AG04449 (cell line): ENCODE data around the gene PCNA.
A peak's percentile ranks its signal among the peaks of the same experiment; 100 is the strongest.

Source experiments
- CTCF ChIA-PET: fragments of 350-600 bp; formaldehyde crosslinking; extraction: SDS; loops from one replicate; lab custom pipeline; 2021; ENCODE audit warnings: antibody characterized with exemption; lab: Yijun Ruan, JAX
- POLR2A ChIA-PET: fragments of 400-600, 350-600 bp; formaldehyde crosslinking; extraction: SDS; loops from one replicate; lab custom pipeline; 2020; ENCODE audit warnings: antibody characterized with exemption, inconsistent platforms; lab: Yijun Ruan, JAX
- DNase-seq: peaks from one replicate; pipeline ENCODE4 v3.0.0-alpha.2; 2010; ENCODE audit warnings: low read depth, low spot score
- H3K4me3 ChIP-seq: 2 replicates; pipeline ENCODE4 v1.5.1; 2011; ENCODE audit warnings: low read depth, mild to moderate bottlenecking, control low read depth, low read length
- TF ChIP-seq, protein P1 (sequence below): IDR thresholded peaks from one replicate; pipeline ENCODE4 v1.5.1; 2011; ENCODE audit warnings: mild to moderate bottlenecking, moderate library complexity, low read length, control low read depth, inconsistent platforms; ENCODE audit not compliant: insufficient read depth; ENCODE audit errors: missing control alignments

Gene PCNA

DNA sequence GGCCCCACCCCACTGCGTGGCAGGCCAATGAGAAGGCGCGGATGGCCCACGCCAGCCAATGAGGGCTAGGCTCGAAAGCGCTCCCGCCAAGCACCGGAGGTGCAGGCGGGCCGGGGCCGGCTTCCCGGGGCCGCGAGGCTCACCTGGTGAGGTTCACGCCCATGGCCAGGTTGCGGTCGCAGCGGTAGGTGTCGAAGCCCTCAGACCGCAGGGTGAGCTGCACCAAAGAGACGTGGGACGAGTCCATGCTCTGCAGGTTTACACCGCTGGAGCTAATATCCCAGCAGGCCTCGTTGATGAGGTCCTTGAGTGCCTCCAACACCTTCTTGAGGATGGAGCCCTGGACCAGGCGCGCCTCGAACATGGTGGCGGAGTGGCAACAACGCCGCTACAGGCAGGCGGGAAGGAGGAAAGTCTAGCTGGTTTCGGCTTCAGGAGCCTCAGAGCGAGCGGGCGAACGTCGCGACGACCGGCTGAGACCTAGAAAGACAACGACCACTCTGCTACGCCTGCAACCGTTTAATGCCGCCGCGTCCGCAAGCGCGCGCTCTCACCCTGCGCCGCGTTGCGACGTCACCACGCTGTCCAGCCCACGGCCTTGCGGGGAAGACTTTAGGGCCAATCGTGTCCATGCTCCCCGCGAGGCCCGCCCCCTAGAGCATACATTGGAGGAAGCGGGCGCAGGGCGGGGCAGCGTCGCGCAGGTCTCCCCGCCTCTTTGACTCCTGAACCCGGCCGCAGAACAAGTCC, at the start of gene PCNA:
TSS of gene PCNA (minus strand) at position 524 of the 750 bp plus-strand sequence. CDS start at position 364, 160 bp downstream.
- TF ChIP-seq, protein P1, sequence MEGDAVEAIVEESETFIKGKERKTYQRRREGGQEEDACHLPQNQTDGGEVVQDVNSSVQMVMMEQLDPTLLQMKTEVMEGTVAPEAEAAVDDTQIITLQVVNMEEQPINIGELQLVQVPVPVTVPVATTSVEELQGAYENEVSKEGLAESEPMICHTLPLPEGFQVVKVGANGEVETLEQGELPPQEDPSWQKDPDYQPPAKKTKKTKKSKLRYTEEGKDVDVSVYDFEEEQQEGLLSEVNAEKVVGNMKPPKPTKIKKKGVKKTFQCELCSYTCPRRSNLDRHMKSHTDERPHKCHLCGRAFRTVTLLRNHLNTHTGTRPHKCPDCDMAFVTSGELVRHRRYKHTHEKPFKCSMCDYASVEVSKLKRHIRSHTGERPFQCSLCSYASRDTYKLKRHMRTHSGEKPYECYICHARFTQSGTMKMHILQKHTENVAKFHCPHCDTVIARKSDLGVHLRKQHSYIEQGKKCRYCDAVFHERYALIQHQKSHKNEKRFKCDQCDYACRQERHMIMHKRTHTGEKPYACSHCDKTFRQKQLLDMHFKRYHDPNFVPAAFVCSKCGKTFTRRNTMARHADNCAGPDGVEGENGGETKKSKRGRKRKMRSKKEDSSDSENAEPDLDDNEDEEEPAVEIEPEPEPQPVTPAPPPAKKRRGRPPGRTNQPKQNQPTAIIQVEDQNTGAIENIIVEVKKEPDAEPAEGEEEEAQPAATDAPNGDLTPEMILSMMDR, result no peak
- peak; percentile 71 for DNase-seq
- peak within 1 kb of the TSS; percentile 95 for H3K4me3 ChIP-seq
- ChIA-PET POLR2A (interaction anchor here (1.0 to 1.2 kb wide), 3 partner anchors 9 to 49 kb away, joined by 3 read pairs; no protein-coding TSS in a partner anchor), CTCF (interaction anchor here (1.0 to 3.3 kb wide), 5 partner anchors 9 to 74 kb away, joined by 4 to 30 read pairs (median 5); no protein-coding TSS in a partner anchor)

DNA sequence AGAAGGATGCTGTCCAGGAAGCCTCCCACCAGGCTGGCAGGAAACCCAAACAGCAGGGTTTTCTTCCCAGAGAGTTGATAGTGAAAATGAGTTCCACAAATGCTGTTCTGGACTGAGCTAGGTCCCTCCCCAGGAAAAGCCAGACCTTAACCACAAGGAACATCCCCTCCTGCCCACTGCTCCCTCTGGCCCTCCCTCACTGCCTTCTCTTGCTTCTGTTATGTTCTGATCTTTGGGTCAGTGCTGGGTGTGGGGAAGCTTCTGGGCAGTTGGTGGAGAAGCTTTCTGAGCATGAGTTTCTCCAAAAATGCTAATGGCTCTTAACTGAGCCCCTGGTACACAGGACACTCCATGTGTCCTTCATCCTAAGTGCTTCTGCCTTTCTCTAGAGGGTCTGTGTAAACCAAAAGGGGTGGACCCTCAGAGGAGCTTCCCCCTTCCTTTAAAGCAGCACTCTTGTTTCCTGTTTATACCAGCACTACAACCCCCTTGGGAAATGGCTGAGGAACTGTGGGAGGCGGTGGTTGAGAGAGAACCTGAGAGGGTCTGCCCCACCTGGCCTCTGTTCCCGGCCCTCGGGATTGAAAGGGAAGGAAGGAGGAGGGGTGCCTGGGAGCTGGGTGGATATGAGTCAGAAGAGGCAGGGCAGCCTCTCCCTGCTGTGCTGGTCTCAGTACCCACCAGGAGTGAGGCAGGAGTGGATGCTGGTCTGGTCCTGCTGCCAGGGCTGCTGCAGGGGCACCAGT, 49.1 kb upstream of the PCNA start:
- H3K4me3 ChIP-seq, result no peak overlapping the region
- ChIA-PET POLR2A (interaction anchor here (1.4 kb wide), 1 partner anchor 49 kb away, joined by 3 read pairs; the partner anchor contains the start of gene PCNA), CTCF (interaction anchor here (0.7 to 2.7 kb wide), 10 partner anchors 12 to 54 kb away, joined by 3 to 15 read pairs (median 4); partner anchors contain the start of genes CDS2 and PCNA)
- TF ChIP-seq, protein P1, result no peak
- no peak for DNase-seq

DNA sequence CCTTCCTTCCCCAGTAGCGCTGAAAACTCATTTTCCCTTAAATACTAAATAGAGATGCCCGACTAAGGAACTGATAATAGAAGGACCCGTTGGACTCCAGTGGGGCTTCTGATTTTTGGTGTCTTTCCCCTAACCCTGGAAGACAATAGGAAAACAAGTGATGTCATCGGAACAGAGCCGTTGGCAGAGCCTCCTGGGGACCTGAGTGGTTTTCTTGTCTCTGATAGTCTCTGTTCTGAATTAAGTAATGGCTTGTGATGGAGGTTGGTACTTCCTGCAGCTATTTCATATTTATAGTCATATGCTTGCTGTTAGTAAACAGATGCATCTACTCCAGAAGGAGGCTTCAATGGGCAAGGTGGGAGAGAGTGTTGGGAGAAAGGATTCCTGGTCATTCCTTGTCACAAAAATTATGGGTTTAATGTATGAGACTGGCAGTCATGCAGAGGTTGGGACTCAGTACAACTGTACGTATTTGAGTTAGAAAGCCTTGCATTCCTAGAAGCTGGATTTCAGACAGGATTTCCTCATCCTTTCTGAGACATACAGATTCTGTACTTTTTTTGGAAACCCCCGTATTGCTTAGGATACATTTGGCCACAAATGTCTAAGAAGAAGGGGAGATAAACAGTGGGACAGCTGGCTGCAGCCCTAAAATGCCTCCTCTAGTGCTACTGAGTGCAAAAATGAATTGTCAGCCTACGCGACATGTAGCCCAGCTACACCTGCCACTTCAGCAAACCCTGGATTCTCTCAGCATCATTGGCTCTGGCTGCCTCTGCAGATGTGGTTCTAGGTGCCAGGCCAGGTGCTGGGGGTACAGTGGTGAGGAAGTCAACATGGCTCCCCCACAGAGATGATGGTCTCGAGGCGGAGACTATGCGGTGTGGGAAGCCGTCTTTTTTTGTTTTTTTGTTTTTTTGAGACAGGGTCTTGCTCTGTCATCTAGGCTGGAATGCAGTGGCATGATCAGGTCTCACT, 45.2 kb upstream of the PCNA start:
- H3K4me3 ChIP-seq, result no peak overlapping the region
- DNase-seq, result no peak
- ChIA-PET CTCF (interaction anchor here (1.0 to 1.1 kb wide), 2 partner anchors 11 to 38 kb away, joined by 3 to 7 read pairs; partner anchors contain the start of gene CDS2), POLR2A (no interaction called here)
- TF ChIP-seq, protein P1, result no peak

DNA sequence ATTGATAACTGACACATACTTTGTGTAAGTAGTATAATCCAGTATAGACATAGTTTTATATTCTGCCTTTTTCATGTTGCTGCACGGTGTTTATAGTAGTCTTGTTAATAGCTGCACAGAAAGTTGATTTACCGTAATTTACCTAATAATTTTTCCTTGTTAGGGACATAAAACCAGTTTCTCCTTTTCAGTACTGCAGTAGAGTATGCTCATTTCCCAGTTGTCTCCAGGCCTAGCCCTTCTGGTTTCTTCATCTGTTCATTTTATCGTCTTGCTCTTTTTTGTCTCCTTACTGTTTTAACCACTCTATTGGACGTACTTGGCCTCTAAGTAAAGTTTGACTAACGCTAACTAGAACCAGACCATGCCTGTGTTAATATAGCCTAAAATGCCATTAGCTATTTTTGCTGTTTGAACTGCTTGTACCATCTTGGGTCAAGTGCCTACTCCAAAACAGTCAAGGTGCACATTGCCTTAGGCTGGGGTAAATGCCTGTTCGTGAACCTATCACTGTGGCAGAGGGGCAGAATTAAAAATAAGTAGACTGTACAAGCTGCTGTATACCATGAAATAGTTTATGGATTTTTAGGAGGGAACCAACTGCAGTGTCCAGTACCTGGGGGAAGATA, 41.9 kb upstream of the PCNA start:
- ChIA-PET CTCF (interaction anchor here (1.1 to 1.8 kb wide), 4 partner anchors 35 to 61 kb away, joined by 3 to 7 read pairs (median 4); partner anchors contain the start of gene CDS2), POLR2A (no interaction called here)
- H3K4me3 ChIP-seq, result no peak overlapping the region
- TF ChIP-seq, protein P1, result no peak
- DNase-seq, result no peak

DNA sequence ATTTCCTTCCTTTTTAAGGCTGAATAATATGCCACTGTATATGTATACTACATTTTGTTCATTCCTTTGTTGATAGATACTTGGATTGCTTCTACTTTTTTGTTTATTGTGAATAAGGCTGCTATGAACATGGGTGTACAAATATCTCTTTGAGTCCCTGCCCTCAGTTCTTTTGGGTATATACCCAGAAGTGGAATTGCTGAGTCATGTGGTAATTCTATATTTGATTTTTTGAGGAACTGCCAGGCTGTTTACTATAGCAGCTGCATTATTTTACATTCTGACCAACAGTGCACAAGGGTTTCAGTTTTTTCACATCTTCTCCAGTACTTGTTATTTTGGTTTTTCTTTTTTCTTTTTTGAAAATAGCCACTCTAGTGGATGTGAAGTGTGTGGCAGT, 41.1 kb upstream of the PCNA start:
- TF ChIP-seq, protein P1, result no peak
- ChIA-PET CTCF (interaction anchor here (1.1 to 1.8 kb wide), 4 partner anchors 34 to 60 kb away, joined by 3 to 7 read pairs (median 4); partner anchors contain the start of gene CDS2), POLR2A (no interaction called here)
- DNase-seq, result no peak
- H3K4me3 ChIP-seq, result no peak overlapping the region
